Stomach (tissue), 4 donors: Measurements from ENCODE around the gene DAB1.

ENCODE experiments used
- CTCF ChIP-seq, 7 experiments: fragments of 450-650 bp in 4 of 7; fragments of 200-600 bp in 3 of 7; sonication (generic) in 3 of 7; IDR thresholded peaks; one replicate each; pipeline ENCODE4 v1.5.1; 2016 to 2019; ENCODE audit warnings: antibody characterized with exemption in 7 of 7, control low read depth in 2 of 7, mild to moderate bottlenecking in 1 of 7
- EP300 ChIP-seq: sonication (generic); formaldehyde crosslinking; IDR thresholded peaks from one replicate; pipeline ENCODE4 v1.6.1; 2017; ENCODE audit warnings: antibody characterized with exemption
- POLR2A ChIP-seq, 4 donors: fragments of 450-650 bp; IDR thresholded peaks; one replicate each; pipeline ENCODE4 v1.6.1; 2016; ENCODE audit warnings: antibody characterized with exemption in 4 of 4, control low read depth in 2 of 4, mild to moderate bottlenecking in 1 of 4, moderate library complexity in 1 of 4
- POLR2AphosphoS5 ChIP-seq, 3 donors: sonication (generic); formaldehyde crosslinking; IDR thresholded peaks; one replicate each; pipeline ENCODE4 v1.6.1; 2016; ENCODE audit warnings: antibody characterized with exemption in 3 of 3

- TF ChIP-seq CTCF (IDR thresholded peaks at IDR 0.05) (no peak), POLR2A (IDR thresholded peaks at IDR 0.05) (no peak), POLR2AphosphoS5 (IDR thresholded peaks at IDR 0.05) (no peak), EP300 (no peak)
Observed at GRCh38 chr1:57293214-57293613, 130.6 kb downstream of the DAB1 start.
